Endothelial cell of umbilical vein (primary cell): Measurements from ENCODE around the gene TEX53. TPM values are rescaled to one million over a fixed set of nuclear protein-coding genes. Genes with fewer than 3 reads are reported as not detected.

Experiments used
- BruUV-seq: library from RNA; stranded (reverse); fragments of 400-500 nt; replicated peaks from 2 replicates; lab custom pipeline; 2021; lab: Mats Ljungman, UMichigan
- CTCF ChIA-PET: fragments of 300-600, 350-600 bp; sonication (Branson Sonifier 250); formaldehyde crosslinking; loops from one replicate; lab custom pipeline; 2021; ENCODE audit warnings: antibody characterized with exemption, inconsistent platforms; lab: Charles Lee
- POLR2A ChIA-PET: fragments of 300-600, 350-600 bp; sonication (Branson Sonifier 250); formaldehyde crosslinking; loops from one replicate; lab custom pipeline; 2021; ENCODE audit warnings: antibody characterized with exemption, inconsistent platforms; lab: Charles Lee
- DNase-seq: peaks from one replicate; pipeline ENCODE4 v3.0.0-alpha.2; 2011; ENCODE audit warnings: low read depth, low spot score
- FAIRE-seq: peaks from 2 replicates; lab custom pipeline; 2011; peaks lifted over from hg19 to GRCh38; lab: Jason Lieb, UNC
- H2AFZ ChIP-seq: 2 replicates; pipeline ENCODE4 v1.6.0; 2012; ENCODE audit warnings: low read depth, low read length, control low read depth, inconsistent platforms
- H3K27ac ChIP-seq: 2 replicates; pipeline ENCODE4 v1.5.1; 2011; ENCODE audit warnings: low read depth, mild to moderate bottlenecking, control low read depth, low read length, moderate library complexity; ENCODE audit not compliant: insufficient read depth
- H3K27me3 ChIP-seq, 2 experiments: 2 replicates each; pipeline versions ENCODE4 v1.6.0 to v1.6.1; 2011; ENCODE audit warnings: low read length in 2 of 2, mixed read lengths in 1 of 2; ENCODE audit not compliant: control insufficient read depth in 2 of 2, insufficient read depth in 2 of 2
- H3K36me3 ChIP-seq, 2 experiments: 2 replicates in 1 of 2; 3 replicates in 1 of 2; pipeline ENCODE4 v1.5.1; 2011; ENCODE audit warnings: low read length in 2 of 2, mild to moderate bottlenecking in 1 of 2, moderate library complexity in 1 of 2; ENCODE audit not compliant: control insufficient read depth in 2 of 2, insufficient read depth in 2 of 2; ENCODE audit errors: extremely low read depth in 1 of 2
- H3K4me1 ChIP-seq: 3 replicates; pipeline ENCODE4 v1.5.1; 2011; ENCODE audit warnings: mild to moderate bottlenecking, low read length; ENCODE audit not compliant: control insufficient read depth, insufficient read depth; ENCODE audit errors: extremely low read depth
- H3K4me2 ChIP-seq: 2 replicates; pipeline ENCODE4 v1.6.1; 2011; ENCODE audit warnings: low read length, control low read depth, mixed read lengths; ENCODE audit not compliant: insufficient read depth
- H3K4me3 ChIP-seq, 3 experiments: fragments of 200-600 bp in 1 of 3; sonication (generic), shearing (Covaris generic) in 1 of 3; replicated peaks in 1 of 3; 2 replicates each; pipeline ENCODE4 v1.5.1; 2011 to 2016; ENCODE audit warnings: control low read depth in 3 of 3, low read length in 3 of 3, mild to moderate bottlenecking in 2 of 3, inconsistent platforms in 1 of 3, low read depth in 1 of 3, moderate library complexity in 1 of 3; ENCODE audit not compliant: insufficient read depth in 1 of 3
- H3K79me2 ChIP-seq: 2 replicates; pipeline ENCODE4 v1.6.0; 2012; ENCODE audit warnings: low read length, inconsistent platforms; ENCODE audit not compliant: control insufficient read depth, insufficient read depth
- H3K9ac ChIP-seq: replicated peaks from 2 replicates; pipeline ENCODE3; 2011; ENCODE audit warnings: low read length, control low read depth; ENCODE audit not compliant: insufficient read depth; ENCODE audit errors: extremely low read depth
- H3K9me1 ChIP-seq: replicated peaks from 3 replicates; pipeline ENCODE4 v1.6.0; 2011; ENCODE audit warnings: mild to moderate bottlenecking, low read length; ENCODE audit not compliant: control insufficient read depth, insufficient read depth; ENCODE audit errors: extremely low read depth
- H3K9me3 ChIP-seq: replicated peaks from 2 replicates; pipeline ENCODE4 v1.5.1; 2012; ENCODE audit warnings: low read length, inconsistent platforms; ENCODE audit not compliant: control insufficient read depth, insufficient read depth
- H4K20me1 ChIP-seq: replicated peaks from 2 replicates; pipeline ENCODE3; 2011; ENCODE audit warnings: mild to moderate bottlenecking, low read length; ENCODE audit not compliant: control insufficient read depth, insufficient read depth; ENCODE audit errors: extremely low read depth
- EZH2 ChIP-seq: IDR thresholded peaks from 2 replicates; pipeline ENCODE4 v1.6.1; 2012; ENCODE audit warnings: borderline replicate concordance, low read depth, mild to moderate bottlenecking, moderate library complexity, low read length, inconsistent platforms; ENCODE audit not compliant: severe bottlenecking
- FOS ChIP-seq: IDR thresholded peaks from 2 replicates; pipeline ENCODE4 v1.6.1; 2011; ENCODE audit warnings: mild to moderate bottlenecking, low read length, moderate library complexity, borderline replicate concordance; ENCODE audit not compliant: insufficient read depth
- GATA2 ChIP-seq: IDR thresholded peaks from 2 replicates; pipeline ENCODE4 v1.7.0; 2011; ENCODE audit warnings: low read depth, mild to moderate bottlenecking, moderate library complexity, mixed read lengths, low read length; ENCODE audit not compliant: insufficient read length, insufficient read depth
- JUN ChIP-seq: IDR thresholded peaks from 2 replicates; pipeline ENCODE4 v1.6.1; 2011; ENCODE audit warnings: borderline replicate concordance, low read depth; ENCODE audit not compliant: insufficient read length, insufficient read depth
- MYC ChIP-seq: IDR thresholded peaks from one replicate; pipeline ENCODE4 v1.6.1; 2011; ENCODE audit warnings: mild to moderate bottlenecking, low read depth, low read length
- POLR2A ChIP-seq: IDR thresholded peaks from 2 replicates; pipeline ENCODE4 v1.6.1; 2012; ENCODE audit warnings: low read depth, mild to moderate bottlenecking, control low read depth, low read length
- POLR2AphosphoS5 ChIP-seq: IDR thresholded peaks from 2 replicates; pipeline ENCODE4 v1.6.1; 2012; ENCODE audit warnings: low read depth, mild to moderate bottlenecking, control low read depth, low read length, moderate library complexity; ENCODE audit not compliant: insufficient read depth
- dilution Hi-C: fragments of 300-500 bp; cut with MboI; formaldehyde crosslinking; loops from one replicate; pipeline ENCODE4 v1.15.0; 2019; ENCODE audit warnings: low sequenced_read_pairs; ENCODE audit not compliant: extremely low pct_ligation_motif_present
- intact Hi-C: fragments of 100-400 bp; cut with micrococcal nuclease; formaldehyde crosslinking; loops from one replicate; pipeline ENCODE4 v1.10.0; 2022
- polyA plus RNA-seq, 4 experiments: library from polyadenylated mRNA; depleted of rRNA in 3 of 4; stranded (reverse) in 3 of 4; unstranded in 1 of 4; fragments of >200 nt; gene quantifications; 2 replicates each; pipeline versions ENCODE4 v1.2.1 to v1.2.3, GENCODE V29; 2011 to 2012; ENCODE audit warnings: missing spikeins in 1 of 4
- total RNA-seq: library from RNA; stranded (reverse); gene quantifications from 2 replicates; pipeline ENCODE4 v1.2.3, GENCODE V29; 2021
- TF ChIP-seq, protein P1 (sequence below), 2 donors: IDR thresholded peaks; 1 replicate in 1 of 2; 2 replicates in 1 of 2; pipeline ENCODE4 v1.5.1; 2011; ENCODE audit warnings: low read length in 2 of 2, mild to moderate bottlenecking in 2 of 2, moderate library complexity in 2 of 2, control low read depth in 1 of 2, inconsistent platforms in 1 of 2, low read depth in 1 of 2; ENCODE audit not compliant: insufficient read depth in 1 of 2; ENCODE audit errors: extremely low read depth in 1 of 2
- TF ChIP-seq, protein P2 (sequence below): IDR thresholded peaks from 2 replicates; pipeline ENCODE4 v1.6.1; 2011; ENCODE audit not compliant: insufficient read depth, insufficient read length

The TEX53 gene
- total and polyA plus RNA-seq, 2 donors (not counting 3 experiments of a cell fraction or from before 2014, with no cell fraction given), result not detected

DNA sequence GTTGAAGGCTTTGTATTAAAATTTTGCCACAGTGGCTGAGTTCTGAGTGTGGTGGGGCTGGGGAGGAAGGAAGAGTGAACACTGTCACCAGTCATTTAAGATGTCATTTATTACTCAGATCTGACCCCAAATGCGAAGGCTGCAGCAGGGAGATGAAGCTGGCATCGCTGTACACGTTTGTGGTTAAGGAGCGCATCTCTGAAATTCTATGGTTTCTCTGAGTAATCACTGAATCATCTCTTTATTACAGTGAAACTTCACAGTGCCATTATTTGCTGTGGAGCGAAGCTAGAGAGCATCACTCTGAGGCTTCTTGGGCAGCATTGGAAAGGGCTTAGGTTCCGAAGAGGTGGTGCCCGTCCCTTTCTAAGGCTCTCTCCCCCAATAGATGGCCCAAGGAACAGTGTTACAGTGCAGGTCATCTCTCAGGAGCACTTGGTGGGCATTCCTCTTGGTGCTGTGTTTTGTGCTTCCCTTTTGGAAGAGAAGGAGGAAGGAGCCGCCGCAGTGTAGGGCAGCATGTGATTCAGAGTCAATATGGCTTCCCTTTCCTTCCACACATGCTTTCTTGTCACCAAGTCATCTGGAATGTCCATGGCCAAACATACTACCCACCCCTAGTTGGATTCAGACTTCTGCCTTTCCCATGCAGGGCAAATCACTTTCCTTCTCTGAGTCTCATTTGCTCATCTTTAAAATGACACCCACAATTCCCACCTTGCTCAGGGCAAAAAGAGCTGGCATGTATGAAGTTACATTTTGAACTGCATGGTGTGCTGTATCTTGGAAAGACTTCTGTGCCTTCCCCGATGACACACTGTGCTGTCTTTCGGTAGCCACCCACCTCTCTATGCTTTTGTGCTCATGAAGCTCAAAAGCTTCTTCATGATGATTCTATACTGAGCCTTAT lies 33.7 kb upstream of the TEX53 start:
- TSS peak; percentile 24 for BruUV-seq
- ChIA-PET CTCF (interaction anchor here (1.0 to 3.1 kb wide), 7 partner anchors 8 to 323 kb away, joined by 3 to 21 read pairs (median 5); no protein-coding TSS in a partner anchor), POLR2A (no interaction called here)
- DNase-seq (peak; percentile 23), FAIRE-seq (peak; percentile 57)
- Histone ChIP-seq H3K36me3 (no peaks in the 10 kb centered on the region), H3K79me2 (no peaks in the 10 kb centered on the region), H3K4me2 (no peak overlapping the region), H4K20me1 (no peaks in the 10 kb centered on the region), H3K9me3 (no peaks in the 10 kb centered on the region), H3K27me3 (no peaks in the 10 kb centered on the region), H3K9ac (no peak overlapping the region), H3K4me3 (no peak overlapping the region), H2AFZ (peak overlapping the region; percentile 9), H3K27ac (no peak overlapping the region), H3K9me1 (no peaks in the 10 kb centered on the region), H3K4me1 (peaks cover 12% of the 10 kb centered on the region)
- intact Hi-C loops, result no loop called here
- no peak for TF ChIP-seq EZH2
- TF ChIP-seq, protein P1, sequence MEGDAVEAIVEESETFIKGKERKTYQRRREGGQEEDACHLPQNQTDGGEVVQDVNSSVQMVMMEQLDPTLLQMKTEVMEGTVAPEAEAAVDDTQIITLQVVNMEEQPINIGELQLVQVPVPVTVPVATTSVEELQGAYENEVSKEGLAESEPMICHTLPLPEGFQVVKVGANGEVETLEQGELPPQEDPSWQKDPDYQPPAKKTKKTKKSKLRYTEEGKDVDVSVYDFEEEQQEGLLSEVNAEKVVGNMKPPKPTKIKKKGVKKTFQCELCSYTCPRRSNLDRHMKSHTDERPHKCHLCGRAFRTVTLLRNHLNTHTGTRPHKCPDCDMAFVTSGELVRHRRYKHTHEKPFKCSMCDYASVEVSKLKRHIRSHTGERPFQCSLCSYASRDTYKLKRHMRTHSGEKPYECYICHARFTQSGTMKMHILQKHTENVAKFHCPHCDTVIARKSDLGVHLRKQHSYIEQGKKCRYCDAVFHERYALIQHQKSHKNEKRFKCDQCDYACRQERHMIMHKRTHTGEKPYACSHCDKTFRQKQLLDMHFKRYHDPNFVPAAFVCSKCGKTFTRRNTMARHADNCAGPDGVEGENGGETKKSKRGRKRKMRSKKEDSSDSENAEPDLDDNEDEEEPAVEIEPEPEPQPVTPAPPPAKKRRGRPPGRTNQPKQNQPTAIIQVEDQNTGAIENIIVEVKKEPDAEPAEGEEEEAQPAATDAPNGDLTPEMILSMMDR (IDR thresholded peaks at IDR 0.05; ENCODE audit: extremely low read depth in 1 of 2, insufficient read depth in 1 of 2, low read depth in 1 of 2, low read length in 2 of 2), result no peak
- TF ChIP-seq, protein P2, sequence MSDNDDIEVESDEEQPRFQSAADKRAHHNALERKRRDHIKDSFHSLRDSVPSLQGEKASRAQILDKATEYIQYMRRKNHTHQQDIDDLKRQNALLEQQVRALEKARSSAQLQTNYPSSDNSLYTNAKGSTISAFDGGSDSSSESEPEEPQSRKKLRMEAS, result no peak
- no peak for TF ChIP-seq JUN
- TF ChIP-seq POLR2AphosphoS5, result no peak
- peak; percentile 48 for TF ChIP-seq GATA2
- TF ChIP-seq MYC, result no peak
- TF ChIP-seq FOS, result peak; percentile 93
- no peak for TF ChIP-seq POLR2A
- dilution Hi-C loops, result no loop called here
